Fibroblast of skin of scalp (primary cell): ENCODE results near the gene SLC6A2.
A peak's percentile ranks its signal among the peaks of the same experiment; 100 is the strongest.

Source experiments
- DNase-seq: peaks from one replicate; pipeline ENCODE4 v3.0.0-alpha.2; 2013

SLC6A2 gene

DNA sequence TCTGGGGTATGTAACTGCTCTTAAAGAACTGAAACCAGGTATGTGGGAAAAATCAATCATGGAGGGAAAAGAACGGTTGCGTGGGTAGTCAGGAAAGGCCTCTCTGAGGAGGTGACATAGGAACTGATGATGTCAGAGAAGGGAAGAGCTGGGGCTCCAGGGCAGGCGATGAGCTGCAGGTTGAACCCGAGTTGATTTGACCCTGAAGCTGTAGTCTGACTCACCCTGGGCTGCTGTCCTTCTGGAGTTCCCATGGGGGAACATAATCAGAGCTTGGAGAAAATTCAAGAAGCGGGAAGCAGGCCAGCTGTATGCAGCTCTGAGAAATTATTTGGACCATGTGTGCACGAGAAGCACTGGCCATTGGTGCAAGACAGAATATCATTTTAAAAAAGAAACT, 16.7 kb downstream of the SLC6A2 start:
- peak; percentile 51 for DNase-seq

DNA sequence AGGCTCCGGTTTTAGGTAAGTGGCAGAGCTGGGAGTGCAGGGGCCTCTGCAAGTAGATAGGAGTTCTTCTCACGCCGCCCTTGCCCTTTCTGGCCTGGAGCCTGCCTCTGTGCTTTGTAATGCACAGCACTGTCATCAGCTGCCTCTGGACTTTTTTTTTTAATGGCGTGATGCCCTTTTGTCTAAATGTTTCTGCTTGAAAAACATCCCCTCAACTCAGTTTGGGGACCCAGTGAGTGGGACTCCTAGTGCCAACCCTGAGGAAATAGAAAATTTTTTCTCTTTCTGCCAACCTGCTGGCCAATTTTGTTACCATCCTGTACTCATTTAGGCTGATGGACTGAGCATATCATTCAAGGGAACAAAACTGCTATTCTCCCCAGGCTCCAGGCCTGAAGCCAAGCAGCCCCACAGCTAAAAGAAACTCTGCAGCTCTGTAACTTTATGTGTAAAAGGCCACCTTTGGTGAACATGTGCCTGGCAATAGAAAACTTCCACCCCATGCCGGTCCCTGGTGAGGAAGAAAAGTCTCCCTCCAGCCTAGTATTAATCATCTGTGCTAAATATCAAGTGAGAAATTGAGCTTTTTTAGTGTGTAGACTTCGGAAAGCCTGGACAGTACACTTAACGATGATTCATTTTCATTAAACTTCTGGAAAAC, 22.5 kb downstream of the SLC6A2 start:
- DNase-seq = no peak

DNA sequence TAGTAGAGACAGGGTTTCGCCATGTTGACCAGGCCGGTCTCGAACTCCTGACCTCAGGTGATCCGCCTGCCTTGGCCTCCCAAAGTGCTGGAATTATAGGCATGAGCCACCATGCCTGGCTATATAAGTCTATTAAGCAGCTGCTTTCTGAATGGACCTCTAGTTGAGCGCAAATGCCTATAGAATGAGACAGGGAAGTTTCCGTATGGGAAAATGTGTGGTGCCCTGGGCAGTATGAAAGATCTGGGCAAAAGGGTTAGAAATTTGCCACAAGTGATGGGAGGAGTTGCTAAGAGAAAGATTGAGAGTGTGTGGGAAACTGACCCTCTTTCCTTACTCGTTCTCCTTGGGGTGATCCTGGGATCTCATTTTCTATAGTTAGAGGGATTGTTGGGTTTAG, 26.3 kb downstream of the SLC6A2 start:
- no peak for DNase-seq

DNA sequence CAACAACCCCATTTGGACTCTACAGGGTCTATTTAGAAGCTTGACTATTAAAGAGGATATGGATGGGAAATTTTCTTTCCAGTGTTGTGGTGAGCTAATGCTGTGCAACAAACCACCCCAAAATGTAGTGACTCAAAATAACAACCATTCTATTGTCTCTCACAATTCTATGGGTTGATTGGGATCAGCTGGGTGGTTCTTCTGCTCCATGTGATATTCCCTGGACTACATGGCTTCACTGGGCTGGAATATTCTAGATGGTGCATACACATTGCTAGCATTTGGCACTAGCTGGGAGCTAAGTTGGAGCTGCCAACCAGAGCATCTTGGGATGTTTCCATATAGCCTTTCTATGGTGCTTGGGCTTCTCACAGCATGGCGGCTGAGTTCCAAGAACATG, 30.2 kb downstream of the SLC6A2 start:
- DNase-seq = no peak

DNA sequence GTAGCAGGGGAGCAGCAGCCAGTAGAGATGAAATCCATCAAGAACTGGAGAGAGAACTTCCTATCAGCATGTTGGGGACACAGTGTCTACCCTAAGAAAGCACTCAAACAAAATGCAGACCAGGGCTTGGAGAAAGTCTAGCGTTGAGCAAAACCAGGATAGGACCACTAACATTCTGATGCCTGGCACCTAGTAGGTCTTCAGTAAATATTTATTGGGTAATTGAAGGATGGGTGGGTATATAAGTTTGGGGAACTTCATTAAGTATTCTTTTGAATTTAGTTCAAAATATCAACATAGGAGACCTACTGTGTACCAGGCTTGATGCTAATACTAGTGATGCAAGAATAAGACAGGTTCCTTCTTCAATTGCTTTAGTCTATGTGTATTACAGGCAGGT, 30.9 kb downstream of the SLC6A2 start:
- no peak for DNase-seq

DNA sequence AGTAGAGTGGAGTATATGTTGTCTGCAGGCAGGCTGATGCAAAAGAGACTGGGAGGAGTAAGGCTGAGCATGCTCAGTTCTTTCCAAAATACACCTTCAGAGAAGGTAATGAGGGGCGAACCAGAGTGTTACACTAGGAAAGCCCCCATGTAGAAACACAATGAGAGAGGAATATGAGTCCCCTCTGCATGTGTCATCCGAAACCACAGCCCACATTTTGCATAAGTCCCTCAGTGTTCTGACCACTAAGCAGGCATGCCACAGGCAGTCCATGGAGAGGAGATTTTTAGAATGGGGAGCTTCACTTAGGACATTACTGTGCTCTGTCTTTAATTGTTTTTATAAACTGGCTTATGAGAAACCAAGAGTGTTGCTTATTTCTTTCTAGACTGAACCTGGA, 32.0 kb downstream of the SLC6A2 start:
- no peak for DNase-seq

DNA sequence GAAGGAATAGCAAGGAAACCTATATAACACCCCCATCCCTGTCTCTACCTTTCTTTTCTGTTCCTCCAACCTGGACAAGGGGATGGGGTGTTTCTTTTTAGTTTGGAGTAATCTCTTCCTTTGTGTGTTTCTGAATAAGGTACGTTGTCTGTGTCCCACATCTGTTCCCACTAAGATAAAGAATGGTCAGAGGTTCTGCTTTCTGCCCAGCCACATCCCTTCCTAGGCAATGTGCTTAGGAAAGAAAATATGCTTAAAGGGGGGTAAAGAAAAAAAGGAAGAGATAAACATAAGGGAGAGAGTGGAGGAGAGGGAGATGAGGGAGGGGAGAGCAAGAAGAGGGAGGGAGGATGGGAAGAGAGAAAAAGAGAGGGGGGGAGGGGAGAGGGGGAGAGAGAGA, 35.1 kb downstream of the SLC6A2 start:
- no peak for DNase-seq

DNA sequence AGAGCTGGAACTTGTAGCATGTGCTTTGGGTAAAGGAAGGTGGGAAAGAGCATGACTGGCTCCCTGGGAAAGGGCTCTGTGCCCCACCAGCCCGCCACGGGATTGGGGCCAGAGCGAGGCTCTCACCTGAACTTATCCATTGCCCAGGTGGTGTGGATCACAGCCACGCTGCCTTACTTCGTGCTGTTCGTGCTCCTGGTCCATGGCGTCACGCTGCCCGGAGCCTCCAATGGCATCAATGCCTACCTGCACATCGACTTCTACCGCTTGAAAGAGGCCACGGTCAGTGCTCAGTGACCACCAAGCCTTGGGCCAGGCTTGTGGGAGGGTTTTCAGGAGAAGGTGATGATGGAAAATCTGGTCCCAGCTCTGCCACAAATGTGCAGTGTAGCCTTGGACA, 36.0 kb downstream of the SLC6A2 start:
- no peak for DNase-seq

DNA sequence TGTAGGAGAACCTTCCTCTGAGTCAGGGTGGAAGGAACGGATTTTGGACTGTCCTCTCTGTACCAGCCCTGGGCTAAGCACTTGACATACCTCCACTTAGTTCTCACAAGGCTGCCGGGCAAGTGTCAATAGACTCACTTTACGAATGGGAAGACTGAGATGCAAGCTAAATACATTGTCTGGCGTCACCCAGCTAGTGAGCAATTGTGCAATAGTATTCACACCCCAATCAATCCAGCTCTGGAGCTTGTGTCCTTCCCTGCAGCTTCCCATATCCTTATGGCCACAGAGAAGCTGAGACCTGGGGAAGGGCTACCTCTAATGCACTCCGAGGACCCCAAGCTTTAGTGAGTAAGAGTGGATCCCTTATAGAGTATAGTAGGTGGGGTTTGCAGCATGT, 39.8 kb downstream of the SLC6A2 start:
- no peak for DNase-seq

DNA sequence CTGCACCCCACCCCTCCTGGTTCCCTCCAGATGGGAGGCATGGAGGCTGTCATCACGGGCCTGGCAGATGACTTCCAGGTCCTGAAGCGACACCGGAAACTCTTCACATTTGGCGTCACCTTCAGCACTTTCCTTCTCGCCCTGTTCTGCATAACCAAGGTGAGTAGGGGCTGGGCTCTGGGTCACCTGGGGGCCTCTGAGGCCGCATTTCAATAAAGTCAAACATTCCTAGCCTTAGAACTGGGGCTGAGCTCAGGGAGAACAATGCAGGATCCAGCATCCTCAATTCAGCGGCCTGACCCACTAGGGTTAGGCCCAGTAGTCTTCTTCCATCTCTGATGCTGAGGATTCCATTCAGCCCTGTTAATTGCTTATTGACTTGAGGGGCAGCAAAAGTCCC, 42.1 kb downstream of the SLC6A2 start:
- no peak for DNase-seq

DNA sequence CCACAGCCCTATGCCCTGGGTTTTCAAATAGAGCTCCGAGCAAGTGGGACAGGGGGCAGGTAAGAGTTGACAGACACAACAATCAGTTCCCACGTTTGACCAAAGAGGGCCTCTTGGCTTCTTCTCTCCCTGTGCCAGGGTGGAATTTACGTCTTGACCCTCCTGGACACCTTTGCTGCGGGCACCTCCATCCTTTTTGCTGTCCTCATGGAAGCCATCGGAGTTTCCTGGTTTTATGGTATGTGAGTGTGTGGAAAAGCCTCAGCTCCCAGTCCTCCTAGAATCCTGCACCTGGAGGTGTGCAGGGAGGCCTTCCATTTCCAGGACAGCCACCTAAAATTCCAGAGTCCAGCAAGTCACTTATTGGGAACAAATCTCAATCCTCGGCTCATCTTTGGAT, 42.5 kb downstream of the SLC6A2 start:
- no peak for DNase-seq

DNA sequence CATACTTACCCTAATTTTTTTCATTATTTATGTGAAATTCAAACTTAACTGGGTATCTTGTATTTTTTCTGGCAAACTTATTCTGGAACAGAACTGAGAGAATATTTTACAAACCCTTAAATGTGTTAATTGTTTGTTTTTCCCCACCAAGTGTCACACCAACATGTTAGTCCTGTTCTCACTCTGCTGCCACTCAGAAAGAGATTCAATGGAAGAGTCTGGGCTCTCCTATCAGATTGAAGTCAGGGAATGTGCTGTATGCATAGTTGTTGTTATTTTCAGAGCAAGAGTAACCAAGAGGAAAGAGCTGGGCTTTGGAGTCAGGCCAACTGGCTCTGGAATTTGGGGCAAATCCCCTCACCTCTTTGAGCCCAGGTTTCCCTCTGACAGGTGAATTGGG, 43.2 kb downstream of the SLC6A2 start:
- no peak for DNase-seq

DNA sequence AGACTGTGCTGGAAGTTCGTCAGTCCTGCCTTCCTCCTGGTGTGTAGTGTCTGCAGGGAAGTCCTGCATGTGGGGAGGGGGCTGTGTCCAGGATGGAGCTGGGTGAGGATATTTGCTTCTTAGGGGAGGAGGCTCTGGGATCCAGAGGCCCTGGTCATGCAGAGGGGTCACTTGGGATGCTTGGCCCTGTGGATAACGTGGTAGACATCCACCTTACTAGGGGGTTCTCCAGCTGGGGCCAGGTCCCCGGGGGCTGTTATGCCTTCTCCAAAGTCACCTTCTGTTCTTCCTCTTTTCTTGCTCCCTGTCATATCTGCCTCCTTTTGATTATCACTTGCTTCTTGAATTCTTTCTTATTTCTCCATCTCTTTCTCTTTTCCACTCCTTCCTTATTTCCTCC, 43.8 kb downstream of the SLC6A2 start:
- DNase-seq = no peak

DNA sequence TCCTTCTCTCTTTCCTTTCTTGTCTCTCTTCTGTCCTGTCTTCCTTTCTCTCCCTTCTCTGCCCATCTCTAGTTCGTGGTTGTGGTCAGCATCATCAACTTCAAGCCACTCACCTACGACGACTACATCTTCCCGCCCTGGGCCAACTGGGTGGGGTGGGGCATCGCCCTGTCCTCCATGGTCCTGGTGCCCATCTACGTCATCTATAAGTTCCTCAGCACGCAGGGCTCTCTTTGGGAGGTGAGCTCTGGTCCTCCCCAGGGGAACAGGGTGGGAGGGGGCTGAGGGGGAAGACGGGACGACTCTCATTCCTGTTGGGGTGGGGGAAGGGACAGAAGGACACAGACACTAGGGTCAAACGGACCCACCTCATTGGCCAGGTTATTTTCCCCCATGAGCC, 44.3 kb downstream of the SLC6A2 start:
- DNase-seq = no peak

DNA sequence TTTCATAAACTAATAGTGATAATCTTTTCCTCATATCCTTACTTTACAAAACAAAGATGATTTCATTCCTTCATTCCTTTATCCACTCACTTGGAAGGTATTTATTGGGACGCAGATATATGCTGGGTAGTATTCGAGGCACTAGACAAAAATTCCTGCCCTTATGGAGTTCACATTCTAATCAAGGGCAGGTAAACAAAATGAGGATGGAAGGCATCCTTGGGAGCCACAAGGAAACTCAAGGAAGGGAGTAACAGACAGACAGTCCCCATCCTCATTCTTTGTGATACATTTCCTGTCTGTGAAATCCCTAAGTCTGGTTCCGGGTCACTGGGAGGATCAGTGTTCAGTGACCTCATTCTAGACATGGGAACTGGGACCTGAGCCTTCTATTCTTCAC, 45.2 kb downstream of the SLC6A2 start:
- peak; percentile 4 for DNase-seq

DNA sequence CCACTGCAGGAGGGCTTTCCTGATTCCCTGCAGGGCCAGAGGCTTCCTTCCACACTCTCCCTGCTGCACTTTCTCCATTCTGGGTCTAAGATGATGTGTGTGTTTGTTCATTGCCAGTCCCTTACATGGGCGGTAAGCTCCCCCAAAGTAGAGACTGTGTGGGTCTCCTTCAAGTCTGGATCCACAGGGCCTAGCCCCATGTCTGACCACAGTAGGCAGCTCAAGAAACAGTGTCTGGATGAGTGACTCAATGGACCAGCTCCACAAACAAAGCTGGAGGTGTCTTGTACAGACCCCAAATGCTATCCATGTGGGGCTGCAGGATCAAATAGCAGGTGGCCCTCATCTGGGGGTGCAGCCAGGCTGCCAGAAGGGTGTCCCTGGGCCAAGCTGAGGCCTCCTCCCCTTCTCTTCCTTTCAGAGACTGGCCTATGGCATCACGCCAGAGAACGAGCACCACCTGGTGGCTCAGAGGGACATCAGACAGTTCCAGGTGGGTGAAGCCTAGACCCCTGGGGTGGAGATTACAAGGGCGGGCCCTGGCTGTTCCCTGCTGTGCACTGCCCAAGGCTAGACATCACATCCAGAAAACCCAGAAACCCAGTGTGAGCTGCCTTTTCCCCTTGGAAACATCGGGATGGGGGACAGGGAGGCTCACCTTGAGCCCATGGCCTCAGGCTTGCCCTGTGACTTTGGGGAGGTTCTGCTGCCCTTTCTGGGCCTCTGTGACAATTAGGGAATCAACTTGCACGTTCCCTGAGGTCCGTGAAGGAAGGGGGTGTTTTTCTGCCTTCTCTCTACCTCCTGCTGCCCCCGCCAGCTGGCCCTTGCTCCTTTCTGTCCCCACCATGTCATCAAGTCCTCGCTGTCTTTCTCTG, 45.9 kb downstream of the SLC6A2 start:
- peak; percentile 48 for DNase-seq

DNA sequence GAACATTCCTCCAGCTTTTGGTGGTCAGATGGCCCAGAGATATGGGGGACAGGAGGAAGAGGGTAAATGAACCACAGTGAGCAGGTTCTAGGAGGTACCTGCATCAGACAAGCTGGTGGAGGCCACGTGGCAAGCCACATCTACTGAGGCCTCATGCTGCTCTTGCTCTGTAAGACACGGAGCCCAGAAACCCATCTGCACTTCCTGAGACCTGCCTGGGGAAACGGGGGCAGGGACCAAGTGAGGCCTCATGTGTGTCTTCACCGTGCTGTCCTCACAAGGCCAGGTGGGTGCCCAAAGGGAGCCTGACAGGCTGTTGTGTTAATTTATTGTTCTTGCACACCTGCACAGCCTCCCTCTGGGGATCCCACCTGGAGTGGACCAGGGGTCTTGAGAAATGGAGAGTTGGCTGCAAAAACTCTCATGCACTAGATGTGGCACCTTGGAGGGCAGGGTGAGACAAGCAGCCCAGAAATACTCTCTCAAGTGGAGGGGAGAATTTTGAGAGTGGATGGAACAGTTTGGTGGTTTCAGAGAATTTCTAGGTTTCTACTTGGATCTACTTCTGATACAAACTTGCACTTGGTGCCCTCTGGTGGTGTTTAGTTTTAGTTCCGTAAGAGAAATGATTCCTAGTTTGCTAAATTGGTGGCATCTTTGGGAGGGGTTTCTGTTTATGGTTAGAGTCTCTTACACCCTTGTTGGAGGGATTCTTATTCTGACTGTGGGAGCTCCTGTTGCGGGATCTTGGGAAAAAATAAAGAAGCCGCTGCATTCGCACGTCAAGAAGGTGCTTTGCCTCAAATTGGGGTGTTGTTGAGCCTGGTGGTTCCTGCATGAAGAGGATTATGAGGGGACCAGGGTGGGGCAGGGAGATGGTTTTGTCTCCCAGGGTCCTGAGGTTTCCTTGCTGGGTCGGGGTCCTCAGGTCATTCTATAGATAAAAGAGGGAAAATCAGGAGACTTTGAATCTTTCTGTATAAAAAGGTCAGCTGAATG, 47.5 kb downstream of the SLC6A2 start:
- peak; percentile 64 for DNase-seq

DNA sequence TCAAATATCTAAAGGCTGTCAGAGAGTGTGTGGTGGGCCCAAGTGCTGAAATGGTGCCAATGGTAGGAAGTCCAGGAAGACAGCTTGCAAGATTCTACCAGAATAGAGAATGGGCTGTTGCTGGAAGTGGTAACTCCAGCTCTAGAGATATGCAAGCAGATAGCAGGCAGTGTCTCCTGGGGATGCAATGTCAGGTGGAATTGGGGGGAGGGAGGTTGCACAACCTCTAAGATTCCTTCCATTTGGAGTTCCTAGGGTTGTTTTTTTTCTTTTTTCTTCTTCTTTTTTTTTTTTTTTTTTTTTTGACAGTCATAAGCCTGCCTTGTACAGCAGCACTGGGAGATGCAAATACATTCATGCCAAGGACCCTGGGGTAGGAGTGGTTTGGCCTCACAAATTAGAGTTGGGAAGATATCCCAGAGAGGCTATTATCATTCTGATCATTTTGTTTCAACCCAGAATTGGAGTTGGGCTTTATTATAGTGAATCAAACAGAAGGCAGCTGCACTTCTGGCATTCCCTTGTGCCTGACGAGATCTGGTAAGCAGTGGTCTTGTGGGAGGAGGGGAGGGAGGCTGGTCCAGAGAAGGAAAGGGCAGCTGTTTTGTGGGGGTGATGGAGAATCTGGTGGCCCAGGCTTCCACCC, 51.1 kb downstream of the SLC6A2 start:
- DNase-seq = no peak

DNA sequence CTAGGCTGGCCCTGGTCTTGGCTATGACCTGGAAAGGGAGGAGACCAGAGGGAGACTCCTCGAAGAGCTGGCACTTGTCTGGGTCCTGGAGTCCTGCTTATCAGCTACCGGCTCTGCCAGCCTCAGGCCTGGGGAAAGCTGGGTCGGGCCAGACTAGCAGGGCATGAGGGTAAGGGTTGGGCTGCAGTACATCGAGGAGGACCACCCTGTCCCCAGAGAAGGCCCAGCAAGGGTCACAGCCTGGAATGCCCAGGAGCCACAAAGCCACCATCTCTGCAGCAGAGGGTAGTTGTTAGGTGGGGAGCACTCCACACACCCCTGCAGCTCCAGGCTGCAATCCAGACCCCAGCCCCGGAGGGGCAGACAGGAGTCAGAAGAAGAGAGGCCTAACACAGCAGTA, 54.0 kb downstream of the SLC6A2 start:
- DNase-seq = no peak

DNA sequence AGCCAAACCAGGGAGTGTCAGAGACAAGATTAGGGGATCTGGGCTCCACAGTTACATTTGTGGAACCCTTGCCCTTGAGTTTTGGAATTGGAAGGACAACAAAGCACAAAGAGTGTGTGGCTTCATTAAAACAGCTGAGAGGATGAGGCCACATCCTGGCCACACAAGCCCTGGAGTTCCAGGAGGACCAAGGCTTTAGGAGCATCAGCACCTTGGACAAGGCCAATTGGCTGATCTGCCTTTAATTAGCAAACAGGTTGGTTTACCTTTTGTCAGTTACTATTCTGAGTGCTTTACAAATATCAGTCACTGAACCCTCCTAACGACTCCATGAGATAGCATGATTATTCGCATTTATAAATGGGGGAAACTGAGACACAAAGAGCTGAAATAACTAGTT, 54.7 kb downstream of the SLC6A2 start:
- no peak for DNase-seq

DNA sequence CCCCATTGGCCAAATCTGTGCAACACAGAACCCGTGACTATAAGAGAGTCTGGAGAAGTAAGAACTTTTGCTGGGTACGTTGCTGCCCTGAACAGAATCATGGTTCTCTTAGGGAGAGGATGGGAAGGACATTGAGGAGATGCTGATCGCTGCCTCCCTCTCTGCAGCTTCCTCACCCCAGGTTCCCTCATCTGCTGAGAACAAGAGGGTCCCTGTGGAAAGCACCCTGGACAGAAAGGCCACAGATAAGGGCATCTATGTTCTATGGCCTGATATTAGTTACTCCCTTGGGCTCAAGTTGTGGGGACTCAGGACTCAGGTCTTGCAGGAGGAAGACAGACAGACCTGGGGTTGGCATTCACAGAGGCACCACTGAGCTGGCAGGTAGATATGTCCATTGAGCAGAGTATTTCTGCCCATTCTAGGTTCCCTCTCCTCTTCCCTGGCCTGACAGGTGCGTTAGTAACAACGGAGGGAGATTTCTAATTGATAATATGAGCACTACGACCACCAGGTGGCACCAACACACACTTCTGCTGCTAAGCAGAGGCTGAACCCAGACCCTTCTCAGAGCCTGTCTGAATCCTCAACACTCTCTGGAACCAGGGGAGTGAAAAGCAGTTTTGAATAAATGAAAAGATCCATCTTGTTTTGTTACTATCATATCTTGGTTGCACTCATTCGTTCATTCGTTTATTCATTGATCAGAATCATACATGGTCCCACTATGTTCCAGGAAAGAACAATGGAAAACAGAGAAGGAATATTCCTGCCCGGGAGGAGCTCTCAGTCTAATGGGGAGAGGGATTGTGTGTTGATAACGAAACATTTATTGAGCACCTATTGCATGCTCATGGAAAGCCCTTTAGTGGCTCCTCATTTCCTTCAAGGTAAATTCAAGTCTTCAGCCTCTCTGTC, 56.4 kb downstream of the SLC6A2 start:
- DNase-seq = peak; percentile 38
